HepG2 (cell line): Measurements from ENCODE around the gene MTA1. TPM values are rescaled to one million over a fixed set of nuclear protein-coding genes. Genes with fewer than 3 reads are reported as not detected.
A peak's percentile ranks its signal among the peaks of the same experiment; 100 is the strongest.

Experiments used
- ATRX ChIP-seq: sonication (generic); formaldehyde crosslinking; IDR thresholded peaks from 2 replicates; pipeline ENCODE4 v1.4.0; 2020; ENCODE audit warnings: missing genetic modification reagents, borderline replicate concordance
- CBFB ChIP-seq: sonication (generic); formaldehyde crosslinking; IDR thresholded peaks from 2 replicates; pipeline ENCODE4 v1.4.0; 2020; ENCODE audit warnings: missing genetic modification reagents
- CHD2 ChIP-seq: IDR thresholded peaks from 2 replicates; pipeline ENCODE4 v1.6.1; 2011; ENCODE audit warnings: low read depth, low read length, improper control_type of control experiment
- CREB1 ChIP-seq, 2 experiments: fragments of 450-650 bp in 1 of 2; IDR thresholded peaks; 2 replicates each; pipeline ENCODE4 v1.6.1; 2016 to 2017; ENCODE audit warnings: control low read depth in 1 of 2, mild to moderate bottlenecking in 1 of 2, missing compliant biosample characterization in 1 of 2, missing genetic modification characterization in 1 of 2
- NFIB ChIP-seq: sonication (generic); formaldehyde crosslinking; IDR thresholded peaks from 2 replicates; pipeline ENCODE4 v1.9.0; 2021; ENCODE audit warnings: missing genetic modification reagents, mild to moderate bottlenecking, borderline replicate concordance
- NR3C1 ChIP-seq: sonication (generic); formaldehyde crosslinking; IDR thresholded peaks from 2 replicates; pipeline ENCODE4 v1.4.0; 2020; ENCODE audit warnings: missing genetic modification reagents
- SMAD3 ChIP-seq: sonication (generic); formaldehyde crosslinking; IDR thresholded peaks from 2 replicates; pipeline ENCODE4 v1.4.0; 2020; ENCODE audit warnings: missing genetic modification reagents
- THAP11 ChIP-seq: IDR thresholded peaks from 2 replicates; pipeline ENCODE4 v1.6.1; 2016; ENCODE audit warnings: missing biosample characterization, missing genetic modification reagents
- TP53 ChIP-seq: sonication (generic); formaldehyde crosslinking; conservative IDR thresholded peaks from 2 replicates; pipeline ENCODE4 v1.4.0; 2020; ENCODE audit warnings: missing genetic modification reagents
- ZFAT ChIP-seq: sonication (generic); formaldehyde crosslinking; conservative IDR thresholded peaks from 2 replicates; pipeline ENCODE4 v1.8.1; 2023; ENCODE audit warnings: missing genetic modification reagents, inconsistent platforms
- ZNF20 ChIP-seq: sonication (generic); formaldehyde crosslinking; IDR thresholded peaks from 2 replicates; pipeline ENCODE4 v1.4.0; 2020; ENCODE audit warnings: mild to moderate bottlenecking, moderate library complexity, missing genetic modification reagents
- ZNF205 ChIP-seq: IDR thresholded peaks from 2 replicates; pipeline ENCODE4 v1.6.1; 2018; ENCODE audit warnings: missing biosample characterization, missing genetic modification reagents
- polyA plus RNA-seq, 8 experiments: library from polyadenylated mRNA; depleted of rRNA in 3 of 8; stranded (reverse) in 7 of 8; unstranded in 1 of 8; fragments of >200 nt; fragmentation: Illumina TruSeq in 4 of 8; extraction: Trizol in 4 of 8; gene quantifications; 2 replicates each; pipeline versions ENCODE4 v1.2.1 to v1.2.3, GENCODE V29; 2011 to 2016; ENCODE audit warnings: low read depth in 4 of 8, missing spikeins in 1 of 8, mixed read lengths in 1 of 8; ENCODE audit not compliant: insufficient read depth in 1 of 8
- total RNA-seq, 5 experiments: library from RNA; depleted of rRNA; stranded (reverse); fragments of >200 nt; fragmentation: Illumina TruSeq; extraction: Trizol; gene quantifications; 2 replicates each; pipeline ENCODE4 v1.2.3, GENCODE V29; 2016; ENCODE audit warnings: low read depth in 1 of 5
- TF ChIP-seq, protein P1 (sequence below): sonication (generic); formaldehyde crosslinking; IDR thresholded peaks from 2 replicates; pipeline ENCODE4 v1.4.0; 2020; ENCODE audit warnings: missing genetic modification reagents, borderline replicate concordance
- TF ChIP-seq, protein P2 (sequence below): sonication (generic); formaldehyde crosslinking; IDR thresholded peaks from 2 replicates; pipeline ENCODE4 v1.4.0; 2020; ENCODE audit warnings: missing genetic modification reagents
- TF ChIP-seq, protein P3 (sequence below): sonication (generic); formaldehyde crosslinking; IDR thresholded peaks from 2 replicates; pipeline ENCODE4 v1.4.0; 2020; ENCODE audit warnings: missing genetic modification reagents
- TF ChIP-seq, protein P4 (sequence below): sonication (generic); formaldehyde crosslinking; IDR thresholded peaks from 2 replicates; pipeline ENCODE4 v1.4.0; 2020; ENCODE audit warnings: mild to moderate bottlenecking, missing genetic modification reagents
- TF ChIP-seq, protein P5 (sequence below): sonication (generic); formaldehyde crosslinking; IDR thresholded peaks from 2 replicates; pipeline ENCODE4 v1.4.0; 2020; ENCODE audit warnings: missing genetic modification reagents

Gene MTA1
- total and polyA plus RNA-seq, 2 of the 13 experiments (the other 11 are each of a cell fraction or from before 2014, with no cell fraction given): 35.2 to 85.8 TPM

DNA sequence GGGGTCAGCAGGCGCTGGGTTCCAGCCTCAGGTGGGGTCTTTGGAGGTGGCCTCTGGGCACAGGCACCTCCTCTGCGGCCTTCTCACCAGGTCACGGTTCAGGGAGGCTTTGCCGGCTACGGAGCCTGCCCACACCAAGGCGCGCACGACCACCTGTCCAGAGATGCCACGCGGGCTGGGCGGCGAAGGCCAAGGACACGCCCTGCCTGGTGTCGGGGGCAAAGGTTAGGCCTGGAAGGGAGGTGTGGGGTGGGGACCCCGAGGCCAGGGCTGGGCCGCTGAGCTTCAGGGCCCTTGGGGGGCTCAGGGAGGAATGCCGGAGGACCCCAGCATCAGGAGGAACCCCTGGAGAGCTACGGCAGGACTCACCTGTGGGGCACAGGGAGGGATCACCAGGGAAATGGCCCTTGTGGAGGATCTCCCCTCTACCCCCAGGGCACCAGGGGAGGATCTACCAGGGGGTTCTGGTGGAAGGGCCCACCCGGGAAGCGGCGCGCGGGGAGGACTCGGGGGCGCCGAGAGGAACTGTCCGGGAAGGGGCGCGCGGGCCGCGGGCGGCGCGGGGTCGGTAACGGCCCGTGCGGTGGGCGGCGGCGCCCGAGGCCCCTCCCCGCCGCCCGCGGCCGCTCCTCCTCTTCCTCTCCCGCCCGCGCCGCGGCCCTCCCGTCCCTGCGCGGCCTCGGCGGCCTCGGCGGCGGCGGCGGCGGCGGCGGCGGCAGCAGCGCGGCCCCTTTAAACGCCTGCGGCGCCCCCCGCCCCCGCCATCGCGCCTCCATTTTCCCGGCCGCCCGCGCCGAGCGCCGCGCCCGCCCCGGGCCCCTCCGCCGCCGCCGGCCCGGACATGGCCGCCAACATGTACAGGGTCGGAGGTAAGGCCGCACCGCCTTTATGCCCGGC lies at the start of gene MTA1 (continued):
- TF ChIP-seq, protein P1, sequence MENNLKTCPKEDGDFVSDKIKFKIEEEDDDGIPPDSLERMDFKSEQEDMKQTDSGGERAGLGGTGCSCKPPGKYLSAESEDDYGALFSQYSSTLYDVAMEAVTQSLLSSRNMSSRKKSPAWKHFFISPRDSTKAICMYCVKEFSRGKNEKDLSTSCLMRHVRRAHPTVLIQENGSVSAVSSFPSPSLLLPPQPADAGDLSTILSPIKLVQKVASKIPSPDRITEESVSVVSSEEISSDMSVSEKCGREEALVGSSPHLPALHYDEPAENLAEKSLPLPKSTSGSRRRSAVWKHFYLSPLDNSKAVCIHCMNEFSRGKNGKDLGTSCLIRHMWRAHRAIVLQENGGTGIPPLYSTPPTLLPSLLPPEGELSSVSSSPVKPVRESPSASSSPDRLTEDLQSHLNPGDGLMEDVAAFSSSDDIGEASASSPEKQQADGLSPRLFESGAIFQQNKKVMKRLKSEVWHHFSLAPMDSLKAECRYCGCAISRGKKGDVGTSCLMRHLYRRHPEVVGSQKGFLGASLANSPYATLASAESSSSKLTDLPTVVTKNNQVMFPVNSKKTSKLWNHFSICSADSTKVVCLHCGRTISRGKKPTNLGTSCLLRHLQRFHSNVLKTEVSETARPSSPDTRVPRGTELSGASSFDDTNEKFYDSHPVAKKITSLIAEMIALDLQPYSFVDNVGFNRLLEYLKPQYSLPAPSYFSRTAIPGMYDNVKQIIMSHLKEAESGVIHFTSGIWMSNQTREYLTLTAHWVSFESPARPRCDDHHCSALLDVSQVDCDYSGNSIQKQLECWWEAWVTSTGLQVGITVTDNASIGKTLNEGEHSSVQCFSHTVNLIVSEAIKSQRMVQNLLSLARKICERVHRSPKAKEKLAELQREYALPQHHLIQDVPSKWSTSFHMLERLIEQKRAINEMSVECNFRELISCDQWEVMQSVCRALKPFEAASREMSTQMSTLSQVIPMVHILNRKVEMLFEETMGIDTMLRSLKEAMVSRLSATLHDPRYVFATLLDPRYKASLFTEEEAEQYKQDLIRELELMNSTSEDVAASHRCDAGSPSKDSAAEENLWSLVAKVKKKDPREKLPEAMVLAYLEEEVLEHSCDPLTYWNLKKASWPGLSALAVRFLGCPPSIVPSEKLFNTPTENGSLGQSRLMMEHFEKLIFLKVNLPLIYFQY: no peak
- no peak for TF ChIP-seq ZFAT (CRISPR knock-in tag)
- TF ChIP-seq, protein P2, sequence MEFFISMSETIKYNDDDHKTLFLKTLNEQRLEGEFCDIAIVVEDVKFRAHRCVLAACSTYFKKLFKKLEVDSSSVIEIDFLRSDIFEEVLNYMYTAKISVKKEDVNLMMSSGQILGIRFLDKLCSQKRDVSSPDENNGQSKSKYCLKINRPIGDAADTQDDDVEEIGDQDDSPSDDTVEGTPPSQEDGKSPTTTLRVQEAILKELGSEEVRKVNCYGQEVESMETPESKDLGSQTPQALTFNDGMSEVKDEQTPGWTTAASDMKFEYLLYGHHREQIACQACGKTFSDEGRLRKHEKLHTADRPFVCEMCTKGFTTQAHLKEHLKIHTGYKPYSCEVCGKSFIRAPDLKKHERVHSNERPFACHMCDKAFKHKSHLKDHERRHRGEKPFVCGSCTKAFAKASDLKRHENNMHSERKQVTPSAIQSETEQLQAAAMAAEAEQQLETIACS (CRISPR knock-in tag): no peak
- no peak for TF ChIP-seq ATRX (CRISPR knock-in tag)
- TF ChIP-seq CBFB: no peak
- TF ChIP-seq CREB1 (IDR thresholded peaks at IDR 0.05): no peak
- no peak for TF ChIP-seq CREB1 (CRISPR knock-in tag; IDR thresholded peaks at IDR 0.05)
- TF ChIP-seq ZNF205: 0 out of 2 replicates have a peak, but pooled peaks have one; percentile 61
- TF ChIP-seq SMAD3 (CRISPR knock-in tag): no peak
- 0 out of 2 replicates have a peak, but pooled peaks have one; percentile 26 for TF ChIP-seq THAP11
- TF ChIP-seq ZNF20 (CRISPR knock-in tag): no peak
- TF ChIP-seq NFIB (CRISPR knock-in tag): no peak
- no peak for TF ChIP-seq NR3C1
- TF ChIP-seq CHD2: no peak
- TF ChIP-seq, protein P3, sequence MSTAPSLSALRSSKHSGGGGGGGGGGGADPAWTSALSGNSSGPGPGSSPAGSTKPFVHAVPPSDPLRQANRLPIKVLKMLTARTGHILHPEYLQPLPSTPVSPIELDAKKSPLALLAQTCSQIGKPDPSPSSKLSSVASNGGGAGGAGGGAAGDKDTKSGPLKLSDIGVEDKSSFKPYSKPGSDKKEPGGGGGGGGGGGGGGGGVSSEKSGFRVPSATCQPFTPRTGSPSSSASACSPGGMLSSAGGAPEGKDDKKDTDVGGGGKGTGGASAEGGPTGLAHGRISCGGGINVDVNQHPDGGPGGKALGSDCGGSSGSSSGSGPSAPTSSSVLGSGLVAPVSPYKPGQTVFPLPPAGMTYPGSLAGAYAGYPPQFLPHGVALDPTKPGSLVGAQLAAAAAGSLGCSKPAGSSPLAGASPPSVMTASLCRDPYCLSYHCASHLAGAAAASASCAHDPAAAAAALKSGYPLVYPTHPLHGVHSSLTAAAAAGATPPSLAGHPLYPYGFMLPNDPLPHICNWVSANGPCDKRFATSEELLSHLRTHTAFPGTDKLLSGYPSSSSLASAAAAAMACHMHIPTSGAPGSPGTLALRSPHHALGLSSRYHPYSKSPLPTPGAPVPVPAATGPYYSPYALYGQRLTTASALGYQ (CRISPR knock-in tag): no peak
- no peak for TF ChIP-seq TP53 (CRISPR knock-in tag)
- TF ChIP-seq, protein P4, sequence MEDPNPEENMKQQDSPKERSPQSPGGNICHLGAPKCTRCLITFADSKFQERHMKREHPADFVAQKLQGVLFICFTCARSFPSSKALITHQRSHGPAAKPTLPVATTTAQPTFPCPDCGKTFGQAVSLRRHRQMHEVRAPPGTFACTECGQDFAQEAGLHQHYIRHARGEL (CRISPR knock-in tag): no peak
- TF ChIP-seq, protein P5, sequence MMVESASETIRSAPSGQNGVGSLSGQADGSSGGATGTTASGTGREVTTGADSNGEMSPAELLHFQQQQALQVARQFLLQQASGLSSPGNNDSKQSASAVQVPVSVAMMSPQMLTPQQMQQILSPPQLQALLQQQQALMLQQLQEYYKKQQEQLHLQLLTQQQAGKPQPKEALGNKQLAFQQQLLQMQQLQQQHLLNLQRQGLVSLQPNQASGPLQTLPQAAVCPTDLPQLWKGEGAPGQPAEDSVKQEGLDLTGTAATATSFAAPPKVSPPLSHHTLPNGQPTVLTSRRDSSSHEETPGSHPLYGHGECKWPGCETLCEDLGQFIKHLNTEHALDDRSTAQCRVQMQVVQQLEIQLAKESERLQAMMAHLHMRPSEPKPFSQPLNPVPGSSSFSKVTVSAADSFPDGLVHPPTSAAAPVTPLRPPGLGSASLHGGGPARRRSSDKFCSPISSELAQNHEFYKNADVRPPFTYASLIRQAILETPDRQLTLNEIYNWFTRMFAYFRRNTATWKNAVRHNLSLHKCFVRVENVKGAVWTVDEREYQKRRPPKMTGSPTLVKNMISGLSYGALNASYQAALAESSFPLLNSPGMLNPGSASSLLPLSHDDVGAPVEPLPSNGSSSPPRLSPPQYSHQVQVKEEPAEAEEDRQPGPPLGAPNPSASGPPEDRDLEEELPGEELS (CRISPR knock-in tag): peak; percentile 36; the same call in 1 of the 2 replicates
